GM18909 (cell line): ENCODE results near the gene OTOP2.

Experiments used
- ATAC-seq: cut with Tn5 transposase; IDR thresholded peaks from one replicate; pipeline ENCODE4 v1.9.1; 2021; ENCODE audit warnings: mild to moderate bottlenecking; ENCODE audit not compliant: unreplicated experiment, poor library complexity

OTOP2 gene

GRCh38 chr17:74949455-74950115 is 25.5 kb downstream of the OTOP2 start:
- no peak for ATAC-seq

GRCh38 chr17:74950207-74950606 is 26.1 kb downstream of the OTOP2 start:
- no peak for ATAC-seq

GRCh38 chr17:74951065-74951464 is 27.0 kb downstream of the OTOP2 start:
- ATAC-seq = no peak

GRCh38 chr17:74951680-74952421 is 27.8 kb downstream of the OTOP2 start:
- no peak for ATAC-seq

DNA sequence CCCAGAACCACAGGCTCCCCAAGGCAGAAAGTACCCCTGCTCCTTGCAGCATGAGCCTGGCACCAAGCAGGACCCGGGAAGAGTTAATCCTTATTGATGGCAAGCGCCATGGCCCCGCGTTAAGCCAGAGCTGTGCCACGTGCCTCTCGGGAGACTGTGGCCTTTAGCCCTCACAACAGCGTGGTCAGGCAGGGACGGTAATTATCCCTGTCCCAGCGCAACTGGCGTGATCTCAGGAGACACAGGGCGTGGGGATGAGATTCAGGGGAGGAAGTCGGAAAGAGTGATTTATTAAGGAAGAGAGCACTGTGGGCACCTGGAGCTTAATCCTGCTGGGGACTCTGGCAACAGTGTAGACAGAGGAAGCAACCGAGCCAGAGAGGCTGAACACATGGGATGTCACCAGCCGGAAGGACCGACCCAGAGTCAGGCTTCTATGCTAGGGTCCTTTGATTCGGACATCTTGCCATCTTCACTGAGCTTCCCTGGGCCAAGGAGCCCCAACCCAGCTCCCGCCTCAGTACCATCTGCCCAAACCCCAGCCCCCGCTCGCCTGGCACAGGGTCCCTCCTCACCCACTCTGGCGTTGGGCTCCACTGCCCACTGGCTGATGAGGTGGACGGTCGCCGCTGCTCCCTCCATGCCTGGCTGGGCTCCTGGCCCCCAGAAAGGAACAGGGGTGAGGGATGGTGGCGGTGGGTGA is 28.5 kb downstream of the OTOP2 start:
- ATAC-seq = no peak

GRCh38 chr17:74953134-74953687 is 29.1 kb downstream of the OTOP2 start:
- ATAC-seq = no peak

- no peak for ATAC-seq
Measured at GRCh38 chr17:74954115-74954514, 30.0 kb downstream of the OTOP2 start.

DNA sequence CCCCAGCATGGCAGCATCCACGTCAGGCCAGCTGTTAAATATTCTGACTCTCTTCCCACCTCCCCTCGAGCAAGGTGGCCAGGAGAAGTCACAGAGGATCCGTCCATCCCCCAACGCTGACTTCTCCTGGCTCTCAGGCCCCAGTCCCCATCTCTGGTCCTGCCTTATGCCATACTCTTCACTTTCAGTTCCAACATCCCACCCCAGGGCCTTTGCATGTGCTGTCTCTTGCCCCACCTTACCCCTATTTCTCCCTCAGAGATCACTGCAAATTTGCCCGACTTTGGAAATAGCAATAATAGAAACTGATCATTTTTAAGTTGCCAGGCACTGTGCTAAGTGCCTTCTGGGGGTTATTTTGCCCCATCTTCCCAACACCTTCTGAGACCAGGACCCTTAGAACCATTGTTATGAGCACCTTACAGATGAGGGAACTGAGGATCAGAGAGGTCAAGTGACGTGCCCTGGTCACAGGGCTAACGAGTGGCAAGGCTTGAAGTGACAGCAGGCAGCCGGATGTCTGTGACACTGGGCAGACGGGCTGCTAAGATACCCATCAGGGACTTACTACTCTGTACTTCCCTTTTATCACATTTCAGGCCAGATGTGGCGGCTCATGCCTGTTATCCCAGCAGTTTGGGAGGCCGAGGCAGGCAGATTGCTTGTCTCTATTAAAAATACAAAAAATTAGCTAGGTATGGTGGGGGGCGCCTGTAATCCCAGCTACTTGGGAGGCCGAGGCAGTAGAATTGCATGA is 30.8 kb downstream of the OTOP2 start:
- no peak for ATAC-seq

GRCh38 chr17:74956093-74956492 is 32.0 kb downstream of the OTOP2 start:
- ATAC-seq = no peak

DNA sequence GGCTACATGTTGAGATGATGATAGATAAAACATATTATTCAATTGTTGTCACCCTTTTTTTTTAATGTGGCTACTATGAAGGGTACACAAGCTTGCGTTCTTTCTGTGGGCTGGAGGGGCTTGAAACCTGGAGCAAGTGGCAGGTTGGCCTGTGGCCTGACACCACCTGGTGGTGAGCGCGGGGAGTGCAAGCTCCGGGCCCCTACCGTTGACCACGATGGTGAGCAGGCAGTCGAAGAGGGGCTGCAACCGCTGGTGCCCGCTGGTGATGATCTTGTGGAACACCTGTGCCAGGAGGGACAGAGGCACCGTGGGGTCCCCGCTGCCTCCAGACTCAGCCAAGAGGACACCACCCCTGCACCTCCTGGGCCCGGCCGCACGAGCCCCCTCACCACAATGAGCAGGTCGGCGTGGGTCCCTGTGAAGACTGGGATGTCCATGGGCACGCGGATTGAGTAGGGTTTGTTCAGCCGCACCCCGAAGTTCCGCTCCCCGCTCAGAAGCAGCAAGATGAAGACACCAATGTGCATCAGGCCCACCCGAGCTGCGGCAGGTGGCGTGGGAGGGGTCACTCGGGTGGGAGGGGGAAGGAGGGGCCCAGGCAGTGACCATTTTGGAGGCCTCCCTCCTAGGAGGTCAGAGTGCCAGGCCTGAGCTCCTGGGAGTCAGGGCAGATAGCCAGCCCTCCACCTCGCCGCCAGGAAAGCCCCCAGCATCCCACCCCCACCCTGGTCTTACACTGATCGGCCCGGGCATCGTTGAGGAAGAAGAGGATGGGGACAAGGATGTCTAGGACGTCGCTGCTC is 34.1 kb downstream of the OTOP2 start:
- ATAC-seq = no peak

GRCh38 chr17:74959826-74960515 is 35.9 kb downstream of the OTOP2 start:
- no peak for ATAC-seq

GRCh38 chr17:74960570-74961342 is 36.7 kb downstream of the OTOP2 start:
- no peak for ATAC-seq

- no peak for ATAC-seq
Measured at GRCh38 chr17:74961657-74962350, 37.7 kb downstream of the OTOP2 start.

GRCh38 chr17:74962622-74963394 is 38.7 kb downstream of the OTOP2 start:
- ATAC-seq = no peak

DNA sequence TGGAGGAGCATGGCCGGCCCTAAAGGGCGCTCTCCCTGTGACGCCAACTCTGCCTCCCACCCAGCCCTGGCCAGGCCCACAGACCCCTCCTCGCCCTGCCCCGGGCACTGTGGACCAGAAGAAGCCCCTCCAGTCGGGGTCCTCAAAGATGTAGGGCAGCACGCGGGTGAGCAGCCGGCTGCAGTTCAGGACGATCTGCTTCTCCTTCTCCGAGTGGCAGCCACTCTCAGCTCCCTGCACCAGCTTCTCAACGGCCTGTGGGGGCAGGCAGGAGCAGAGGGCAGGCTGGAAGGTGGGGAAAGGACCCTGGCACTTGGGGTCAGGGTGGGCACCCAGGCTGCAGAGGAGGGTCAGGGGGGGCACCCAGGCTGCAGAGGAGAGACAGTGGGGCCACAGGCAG is 39.6 kb downstream of the OTOP2 start:
- no peak for ATAC-seq

DNA sequence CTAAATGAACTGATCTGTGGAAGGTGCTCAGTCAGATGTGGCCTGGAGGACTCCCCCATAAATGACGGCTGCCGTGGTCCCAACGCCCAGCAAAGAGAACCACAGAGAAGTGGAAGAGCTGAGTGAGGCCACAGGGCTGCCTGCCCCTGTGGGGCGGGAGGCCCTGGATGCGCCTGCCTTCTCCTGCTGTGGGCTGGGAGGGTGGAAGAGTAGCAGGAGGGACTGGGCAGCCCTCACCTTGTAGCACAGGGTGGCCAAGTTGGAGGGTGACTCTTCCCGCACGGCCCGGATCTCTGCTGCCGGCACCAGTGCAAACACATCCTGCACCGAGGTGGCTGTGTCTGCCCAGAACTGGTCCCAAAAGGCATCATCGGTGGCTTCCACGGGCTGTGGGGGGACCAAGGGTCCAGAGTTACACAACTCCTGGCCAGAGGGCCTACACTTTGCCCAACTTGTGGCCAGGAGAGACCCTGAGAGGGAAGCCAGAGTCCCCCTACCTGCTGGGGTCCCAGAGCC is 40.2 kb downstream of the OTOP2 start:
- ATAC-seq = no peak
